Pancreas (tissue), 10 donors: Measurements from ENCODE around the gene HRCT1. TPM values are rescaled to one million over a fixed set of nuclear protein-coding genes. Genes with fewer than 3 reads are reported as not detected.
A peak's percentile ranks its signal among the peaks of the same experiment; 100 is the strongest.

Experiments used
- ATAC-seq, 4 donors: fragments of 200-7000 bp; cut with Tn5 transposase; one replicate each; pipeline versions ENCODE4 v1.8.0 to v1.9.1; 2020; ENCODE audit warnings: mild to moderate bottlenecking in 4 of 4, moderate library complexity in 4 of 4
- DNase-seq, 6 donors: peaks; one replicate each; pipeline ENCODE4 v3.0.0-alpha.2; 2020
- FAIRE-seq: peaks from 2 replicates; lab custom pipeline; 2012; peaks lifted over from hg19 to GRCh38; lab: Jason Lieb, UNC
- H3K27ac ChIP-seq, 4 donors: fragments of 200-600 bp; sonication (generic); 1 replicate in 3 of 4; 2 replicates in 1 of 4; pipeline versions ENCODE4 v1.5.0 to v1.8.0; 2020
- H3K27me3 ChIP-seq, 4 donors: fragments of 200-600 bp; one replicate each; pipeline ENCODE4 v1.8.0; 2021
- H3K36me3 ChIP-seq, 3 donors: fragments of 200-600 bp; sonication (generic) in 1 of 3; one replicate each; pipeline versions ENCODE4 v1.5.0 to v1.8.0; 2020 to 2021
- H3K4me1 ChIP-seq, 3 donors: fragments of 200-600 bp; one replicate each; pipeline ENCODE4 v1.8.0; 2021
- H3K4me3 ChIP-seq, 4 donors: fragments of 200-600 bp; sonication (generic) in 2 of 4; one replicate each; pipeline versions ENCODE4 v1.5.0 to v1.8.0; 2020 to 2021
- H3K9me3 ChIP-seq, 4 donors: fragments of 200-600 bp; one replicate each; pipeline ENCODE4 v1.8.0; 2021
- CTCF ChIP-seq, 4 donors: fragments of 200-600 bp; sonication (generic) in 3 of 4; IDR thresholded peaks; one replicate each; pipeline versions ENCODE4 v1.5.0 to v1.8.0; 2021; ENCODE audit warnings: antibody characterized with exemption in 4 of 4
- WGBS, 2 donors: extraction: QIAGEN DNeasy Blood & Tissue Kit; methylation state at CpG; one replicate each; pipeline ENCODE4 v1.1.7; 2013; 5-methylcytosine and 5-hydroxymethylcytosine counted together
- intact Hi-C, 3 donors: fragments of 100-400 bp; cut with DNase I; formaldehyde crosslinking; loops; one replicate each; pipeline versions ENCODE4 v1.11.1 to v1.14.2; 2022
- polyA plus RNA-seq, 2 donors: library from polyadenylated mRNA; stranded (reverse); fragments of 200-250 nt; gene quantifications; one replicate each; pipeline ENCODE4 v1.2.3, GENCODE V29; 2013
- total RNA-seq, 6 donors: library from RNA; stranded (reverse); fragmentation: NEBNext Ultra II Directional in 4 of 6; extraction: Animal tissue kit (Norgen Biotek cat#: 25700) in 4 of 6; gene quantifications; one replicate each; pipeline versions ENCODE4 v1.2.1 to v1.2.4, GENCODE V29; 2021 to 2023
- donor health status: healthy with polysubstance abuse.
- donor health status: DM: no; HTN: no; CAD: no; lungs with moderate emphysema.
- donor health status: DM: no; HTN: no; CAD: no.
- donor health status: control.
- donor health status: control.
- donor health status: Bipolar disorder and iron deficiency.
- donor health status: DM: yes; HTN: yes; CAD: no.
- donor health status: DM: no; HTN: no; CAD: no.
- donor health status: DM: no; HTN: no; CAD: no.
- donor health status: DM: yes; HTN: yes; CAD: no.

The HRCT1 gene
- 1 to 10 TPM in 3 of 6 donors, under 1 TPM in 3; 0.43 to 1.5 (median 0.83) TPM for total RNA-seq
- polyA plus RNA-seq, result 1 to 10 TPM in 1 of 2 donors, under 1 TPM in 1; 0.33 to 1.5 TPM

GRCh38 chr9:35905912-35906679, at the start of gene HRCT1:
HRCT1 (plus strand) TSS chr9:35906202; CDS start chr9:35906288, 86 bp downstream.
- no peaks in the 10 kb centered on the region for H3K36me3 ChIP-seq
- TF ChIP-seq CTCF (IDR thresholded peaks at IDR 0.05), result no peak
- FAIRE-seq (no peak), ATAC-seq (peak; percentile 45 to 75 (median 70)), DNase-seq (peak; percentile 62 to 91 (median 78))
- no peak within 1 kb of the TSS for H3K4me3 ChIP-seq
- H3K27ac ChIP-seq, result peak within 1 kb of the TSS; percentile 60 to 78 (median 66)
- intact Hi-C loops, result no loop called here
- H3K27me3 ChIP-seq, result no peaks in the 10 kb centered on the region
- peaks cover 6 to 14% (median 9%) of the 10 kb centered on the region in 3 donors for H3K4me1 ChIP-seq
- 47% methylated on average over 24 to 29 of the region's 30 CpGs for WGBS, 2 donors
- H3K9me3 ChIP-seq, result no peaks in the 10 kb centered on the region

- H3K27me3 ChIP-seq, result no peaks in the 10 kb centered on the region
Measured at GRCh38 chr9:35856206-35856605, 49.8 kb upstream of the HRCT1 start.

GRCh38 chr9:35856882-35857281, 49.1 kb upstream of the HRCT1 start:
- Histone ChIP-seq H3K36me3 (no peaks in the 10 kb centered on the region), H3K27me3 (no peaks in the 10 kb centered on the region), H3K9me3 (no peaks in the 10 kb centered on the region), H3K4me3 (no peak overlapping the region), H3K4me1 (no peaks in the 10 kb centered on the region), H3K27ac (no peak overlapping the region)
- ATAC-seq (no peak), FAIRE-seq (no peak), DNase-seq (no peak)
- TF ChIP-seq CTCF (IDR thresholded peaks at IDR 0.05), result no peak
- intact Hi-C loops, result no loop called here
- WGBS, 2 donors, result 77 to 87% methylated on average over 5 of the region's 5 CpGs

More at GRCh38 chr9:35856206-35856605, 49.8 kb upstream of the HRCT1 start:
- H3K4me3 ChIP-seq, result no peak overlapping the region
- no peak overlapping the region for H3K27ac ChIP-seq
- no peaks in the 10 kb centered on the region for H3K36me3 ChIP-seq
- FAIRE-seq (no peak), ATAC-seq (no peak), DNase-seq (no peak)
- intact Hi-C loops, result no loop called here
- no peaks in the 10 kb centered on the region for H3K4me1 ChIP-seq
- TF ChIP-seq CTCF (IDR thresholded peaks at IDR 0.05), result no peak
- no peaks in the 10 kb centered on the region for H3K9me3 ChIP-seq
- WGBS, 2 donors, result 62 to 69% methylated on average over 3 of the region's 3 CpGs

- no peak for TF ChIP-seq CTCF (IDR thresholded peaks at IDR 0.05)
- Histone ChIP-seq H3K4me1 (no peaks in the 10 kb centered on the region), H3K27me3 (no peaks in the 10 kb centered on the region), H3K36me3 (no peaks in the 10 kb centered on the region), H3K9me3 (no peaks in the 10 kb centered on the region), H3K4me3 (no peak overlapping the region), H3K27ac (no peak overlapping the region)
- DNase-seq (no peak), ATAC-seq (no peak), FAIRE-seq (no peak)
- intact Hi-C loops, result no loop called here
- WGBS, 2 donors, result 43 to 49% methylated on average over 5 of the region's 5 CpGs
Measured at GRCh38 chr9:35858458-35858857, 47.5 kb upstream of the HRCT1 start.
